Pancreas (tissue), 10 donors: ENCODE results near the gene NDOR1. TPM values are rescaled to one million over a fixed set of nuclear protein-coding genes. Genes with fewer than 3 reads are reported as not detected.

ENCODE experiments used
- ATAC-seq, 4 donors: fragments of 200-7000 bp; cut with Tn5 transposase; one replicate each; pipeline versions ENCODE4 v1.8.0 to v1.9.1; 2020; ENCODE audit warnings: mild to moderate bottlenecking in 4 of 4, moderate library complexity in 4 of 4
- DNase-seq, 6 donors: peaks; one replicate each; pipeline ENCODE4 v3.0.0-alpha.2; 2020
- FAIRE-seq: peaks from 2 replicates; lab custom pipeline; 2012; peaks lifted over from hg19 to GRCh38; lab: Jason Lieb, UNC
- H3K27ac ChIP-seq, 4 donors: fragments of 200-600 bp; sonication (generic); 1 replicate in 3 of 4; 2 replicates in 1 of 4; pipeline versions ENCODE4 v1.5.0 to v1.8.0; 2020
- H3K27me3 ChIP-seq, 4 donors: fragments of 200-600 bp; one replicate each; pipeline ENCODE4 v1.8.0; 2021
- H3K36me3 ChIP-seq, 3 donors: fragments of 200-600 bp; sonication (generic) in 1 of 3; one replicate each; pipeline versions ENCODE4 v1.5.0 to v1.8.0; 2020 to 2021
- H3K4me1 ChIP-seq, 3 donors: fragments of 200-600 bp; one replicate each; pipeline ENCODE4 v1.8.0; 2021
- H3K4me3 ChIP-seq, 4 donors: fragments of 200-600 bp; sonication (generic) in 2 of 4; one replicate each; pipeline versions ENCODE4 v1.5.0 to v1.8.0; 2020 to 2021
- H3K9me3 ChIP-seq, 4 donors: fragments of 200-600 bp; one replicate each; pipeline ENCODE4 v1.8.0; 2021
- WGBS, 2 donors: extraction: QIAGEN DNeasy Blood & Tissue Kit; methylation state at CpG; one replicate each; pipeline ENCODE4 v1.1.7; 2013; 5-methylcytosine and 5-hydroxymethylcytosine counted together
- intact Hi-C, 3 donors: fragments of 100-400 bp; cut with DNase I; formaldehyde crosslinking; loops; one replicate each; pipeline versions ENCODE4 v1.11.1 to v1.14.2; 2022
- polyA plus RNA-seq, 2 donors: library from polyadenylated mRNA; stranded (reverse); fragments of 200-250 nt; gene quantifications; one replicate each; pipeline ENCODE4 v1.2.3, GENCODE V29; 2013
- total RNA-seq, 6 donors: library from RNA; stranded (reverse); fragmentation: NEBNext Ultra II Directional in 4 of 6; extraction: Animal tissue kit (Norgen Biotek cat#: 25700) in 4 of 6; gene quantifications; one replicate each; pipeline versions ENCODE4 v1.2.1 to v1.2.4, GENCODE V29; 2021 to 2023
- TF ChIP-seq, protein P1 (sequence below), 4 donors: fragments of 200-600 bp; sonication (generic) in 3 of 4; IDR thresholded peaks; one replicate each; pipeline versions ENCODE4 v1.5.0 to v1.8.0; 2021; ENCODE audit warnings: antibody characterized with exemption in 4 of 4
- donor health status: healthy with polysubstance abuse.
- donor health status: DM: no; HTN: no; CAD: no; lungs with moderate emphysema.
- donor health status: DM: no; HTN: no; CAD: no.
- donor health status: control.
- donor health status: control.
- donor health status: Bipolar disorder and iron deficiency.
- donor health status: DM: yes; HTN: yes; CAD: no.
- donor health status: DM: no; HTN: no; CAD: no.
- donor health status: DM: no; HTN: no; CAD: no.
- donor health status: DM: yes; HTN: yes; CAD: no.

The NDOR1 gene
- total and polyA plus RNA-seq, 8 donors: 4.6 to 25.4 (median 6.8) TPM

- ATAC-seq (no peak), FAIRE-seq (no peak), DNase-seq (no peak)
- WGBS, 2 donors: 92 to 97% methylated on average over 16 to 17 of the region's 17 CpGs
- intact Hi-C loops: no loop called here
- TF ChIP-seq, protein P1, sequence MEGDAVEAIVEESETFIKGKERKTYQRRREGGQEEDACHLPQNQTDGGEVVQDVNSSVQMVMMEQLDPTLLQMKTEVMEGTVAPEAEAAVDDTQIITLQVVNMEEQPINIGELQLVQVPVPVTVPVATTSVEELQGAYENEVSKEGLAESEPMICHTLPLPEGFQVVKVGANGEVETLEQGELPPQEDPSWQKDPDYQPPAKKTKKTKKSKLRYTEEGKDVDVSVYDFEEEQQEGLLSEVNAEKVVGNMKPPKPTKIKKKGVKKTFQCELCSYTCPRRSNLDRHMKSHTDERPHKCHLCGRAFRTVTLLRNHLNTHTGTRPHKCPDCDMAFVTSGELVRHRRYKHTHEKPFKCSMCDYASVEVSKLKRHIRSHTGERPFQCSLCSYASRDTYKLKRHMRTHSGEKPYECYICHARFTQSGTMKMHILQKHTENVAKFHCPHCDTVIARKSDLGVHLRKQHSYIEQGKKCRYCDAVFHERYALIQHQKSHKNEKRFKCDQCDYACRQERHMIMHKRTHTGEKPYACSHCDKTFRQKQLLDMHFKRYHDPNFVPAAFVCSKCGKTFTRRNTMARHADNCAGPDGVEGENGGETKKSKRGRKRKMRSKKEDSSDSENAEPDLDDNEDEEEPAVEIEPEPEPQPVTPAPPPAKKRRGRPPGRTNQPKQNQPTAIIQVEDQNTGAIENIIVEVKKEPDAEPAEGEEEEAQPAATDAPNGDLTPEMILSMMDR (IDR thresholded peaks at IDR 0.05): no peak
- H3K27ac ChIP-seq: no peak overlapping the region
- H3K9me3 ChIP-seq: no peaks in the 10 kb centered on the region
- peaks cover 0 to 47% (median 40%) of the 10 kb centered on the region in 3 donors for H3K36me3 ChIP-seq
- H3K27me3 ChIP-seq: no peaks in the 10 kb centered on the region
- H3K4me1 ChIP-seq: no peaks in the 10 kb centered on the region
- H3K4me3 ChIP-seq: no peak overlapping the region
Observed at GRCh38 chr9:137179761-137180160, 25.7 kb upstream of the NDOR1 start.

GRCh38 chr9:137180491-137180890 lies 25.0 kb upstream of the NDOR1 start:
- ATAC-seq (no peak), FAIRE-seq (no peak), DNase-seq (no peak)
- intact Hi-C loops: no loop called here
- 95 to 96% methylated on average over 20 of the region's 20 CpGs for WGBS, 2 donors
- peaks cover 0 to 52% (median 42%) of the 10 kb centered on the region in 3 donors for H3K36me3 ChIP-seq
- no peaks in the 10 kb centered on the region for H3K27me3 ChIP-seq
- no peak overlapping the region for H3K27ac ChIP-seq
- TF ChIP-seq, protein P1 (IDR thresholded peaks at IDR 0.05): no peak
- H3K4me1 ChIP-seq: no peaks in the 10 kb centered on the region
- H3K9me3 ChIP-seq: no peaks in the 10 kb centered on the region
- H3K4me3 ChIP-seq: no peak overlapping the region

- Histone ChIP-seq H3K4me3 (no peak overlapping the region), H3K4me1 (peaks cover 3 to 9% (median 5%) of the 10 kb centered on the region in 3 donors), H3K9me3 (no peaks in the 10 kb centered on the region), H3K27ac (no peak overlapping the region), H3K27me3 (no peaks in the 10 kb centered on the region), H3K36me3 (peaks cover 0 to 52% (median 42%) of the 10 kb centered on the region in 3 donors)
- whole genome bisulfite sequencing, 2 donors: 91 to 96% methylated on average over 20 to 22 of the region's 22 CpGs
- FAIRE-seq (no peak), DNase-seq (no peak), ATAC-seq (no peak)
- intact Hi-C loops: no loop called here
- TF ChIP-seq, protein P1 (IDR thresholded peaks at IDR 0.05): no peak
Observed at GRCh38 chr9:137181680-137182079, 23.8 kb upstream of the NDOR1 start.

DNA sequence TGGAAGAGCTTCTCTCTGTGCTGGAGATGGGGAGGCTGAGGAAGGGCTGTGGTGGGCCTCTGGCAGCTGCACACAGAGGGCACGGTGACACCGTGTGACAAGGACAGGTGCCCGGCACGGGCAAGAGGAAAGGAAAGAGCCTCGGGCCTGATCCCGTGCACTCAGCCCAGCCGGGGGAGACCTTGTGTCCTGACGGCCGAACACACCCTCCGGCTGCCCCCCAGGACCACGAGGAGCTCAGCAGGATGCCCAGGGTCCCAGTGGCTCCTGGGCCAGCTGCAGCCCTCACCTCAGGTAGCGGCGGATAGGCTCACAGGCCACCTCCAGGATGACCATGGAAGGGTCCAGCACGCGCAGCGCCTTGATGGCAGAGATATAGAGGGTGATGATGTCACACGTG lies 22.7 kb upstream of the NDOR1 start:
- TF ChIP-seq, protein P1 (IDR thresholded peaks at IDR 0.05): no peak
- Histone ChIP-seq H3K4me1 (peaks cover 11 to 20% (median 16%) of the 10 kb centered on the region in 3 donors), H3K4me3 (no peak overlapping the region), H3K9me3 (no peaks in the 10 kb centered on the region), H3K27ac (no peak overlapping the region), H3K36me3 (peaks cover 0 to 52% (median 42%) of the 10 kb centered on the region in 3 donors), H3K27me3 (no peaks in the 10 kb centered on the region)
- ATAC-seq (no peak), DNase-seq (no peak), FAIRE-seq (no peak)
- intact Hi-C loops: no loop called here
- WGBS, 2 donors: 88 to 91% methylated on average over 17 of the region's 17 CpGs

DNA sequence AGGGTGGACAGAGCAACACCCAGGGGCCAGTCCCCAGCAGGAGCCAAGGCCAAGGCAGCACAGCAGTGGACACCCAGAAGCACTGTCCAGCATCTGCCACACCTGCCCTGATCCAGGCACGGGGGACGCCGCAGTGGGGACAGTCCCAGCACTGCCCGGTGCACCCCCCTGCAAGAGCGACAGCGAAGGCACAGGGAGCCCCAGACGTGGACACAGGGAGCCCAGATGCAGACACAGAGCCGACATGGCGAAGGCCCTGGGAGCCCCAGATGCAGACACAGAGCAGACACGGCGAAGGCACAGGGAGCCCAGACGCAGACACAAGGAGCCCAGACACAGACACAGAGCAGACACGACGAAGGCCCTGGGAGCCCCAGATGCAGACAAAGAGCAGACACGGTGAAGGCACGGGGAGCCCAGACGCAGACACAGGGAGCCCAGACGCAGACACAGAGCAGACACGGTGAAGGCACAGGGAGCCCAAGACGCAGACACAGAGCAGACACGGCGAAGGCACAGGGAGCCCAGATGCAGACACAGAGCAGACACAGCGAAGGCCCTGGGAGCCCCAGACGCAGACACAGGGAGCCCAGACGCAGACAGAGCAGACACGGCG lies 21.4 kb upstream of the NDOR1 start:
- no peak overlapping the region for H3K4me3 ChIP-seq
- ATAC-seq (no peak), DNase-seq (no peak), FAIRE-seq (no peak)
- intact Hi-C loops: no loop called here
- H3K36me3 ChIP-seq: peaks cover 0 to 52% (median 42%) of the 10 kb centered on the region in 3 donors
- H3K4me1 ChIP-seq: peaks cover 11 to 20% (median 16%) of the 10 kb centered on the region in 3 donors
- WGBS, 2 donors: 92 to 96% methylated on average over 27 of the region's 27 CpGs
- TF ChIP-seq, protein P1 (IDR thresholded peaks at IDR 0.05): no peak
- H3K9me3 ChIP-seq: no peaks in the 10 kb centered on the region
- no peaks in the 10 kb centered on the region for H3K27me3 ChIP-seq
- H3K27ac ChIP-seq: no peak overlapping the region
